HT-29 (cell line): ENCODE results near the gene MYOZ1. TPM values are rescaled to one million over a fixed set of nuclear protein-coding genes. Genes with fewer than 3 reads are reported as not detected.

Experiments used
- DNase-seq: peaks from one replicate; pipeline ENCODE4 v3.0.0-alpha.2; 2015; ENCODE audit warnings: low spot score
- total RNA-seq: library from RNA; depleted of rRNA; stranded (reverse); fragments of >200 nt; shearing (Covaris generic); gene quantifications from 2 replicates; pipeline ENCODE4 v1.2.3, GENCODE V29; 2014; rRNA removed

Gene MYOZ1
- total RNA-seq, 1 experiment from 2014 or later, result not detected

DNA sequence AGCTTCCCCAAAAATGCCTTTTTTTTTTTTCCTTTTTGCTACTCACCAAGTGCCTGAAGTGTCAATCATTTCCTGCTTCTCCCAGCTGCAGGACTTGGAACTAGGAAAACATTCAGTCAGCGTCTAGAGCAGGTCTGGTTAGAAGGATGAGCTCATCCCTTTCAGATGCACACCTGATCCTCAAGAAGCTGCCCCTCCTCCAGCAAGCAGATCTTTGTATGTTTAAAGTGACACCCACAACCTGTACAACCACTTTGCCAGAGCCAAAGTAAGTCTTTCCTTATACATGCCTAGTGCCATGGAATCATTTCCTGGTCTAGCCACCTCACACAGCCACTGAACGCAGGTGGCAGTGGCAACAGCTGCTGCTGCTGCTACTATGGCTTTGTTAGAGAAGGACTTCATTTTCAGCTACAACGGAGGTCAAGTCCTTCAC is 39.8 kb downstream of the MYOZ1 start:
- peak; percentile 95 for DNase-seq

- no peak for DNase-seq
Measured at GRCh38 chr10:73597346-73597745, 43.9 kb downstream of the MYOZ1 start.

DNA sequence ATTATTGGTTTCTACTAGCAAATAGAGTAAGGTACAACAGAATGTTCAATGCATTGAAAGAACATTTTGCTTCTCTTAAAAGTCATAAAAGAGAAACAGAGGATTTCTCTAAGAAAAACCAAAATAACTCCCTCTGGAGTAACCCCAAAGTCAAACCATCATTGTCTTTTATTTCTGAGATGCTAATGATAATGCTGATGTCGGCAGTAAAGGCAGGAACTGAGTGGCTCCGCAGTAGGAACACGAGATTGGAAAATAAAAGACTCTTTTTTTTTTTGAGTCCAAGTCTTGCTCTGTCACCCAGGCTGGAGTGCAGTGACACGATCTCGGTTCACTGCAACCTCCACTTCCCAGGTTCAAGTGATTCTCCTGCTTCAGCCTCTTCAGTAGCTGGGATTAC is 47.5 kb downstream of the MYOZ1 start:
- DNase-seq, result no peak

GRCh38 chr10:73593110-73593509 is 48.2 kb downstream of the MYOZ1 start:
- no peak for DNase-seq

- DNase-seq, result peak; percentile 90
Measured at GRCh38 chr10:73591935-73592699, 49.2 kb downstream of the MYOZ1 start.

GRCh38 chr10:73590881-73591799 is 50.1 kb downstream of the MYOZ1 start, which contains the start of gene USP54:
Gene USP54 (minus strand): TSS chr10:73591342. CDS start chr10:73575658, 15,684 bp downstream.
- DNase-seq, result peak; percentile 93

DNA sequence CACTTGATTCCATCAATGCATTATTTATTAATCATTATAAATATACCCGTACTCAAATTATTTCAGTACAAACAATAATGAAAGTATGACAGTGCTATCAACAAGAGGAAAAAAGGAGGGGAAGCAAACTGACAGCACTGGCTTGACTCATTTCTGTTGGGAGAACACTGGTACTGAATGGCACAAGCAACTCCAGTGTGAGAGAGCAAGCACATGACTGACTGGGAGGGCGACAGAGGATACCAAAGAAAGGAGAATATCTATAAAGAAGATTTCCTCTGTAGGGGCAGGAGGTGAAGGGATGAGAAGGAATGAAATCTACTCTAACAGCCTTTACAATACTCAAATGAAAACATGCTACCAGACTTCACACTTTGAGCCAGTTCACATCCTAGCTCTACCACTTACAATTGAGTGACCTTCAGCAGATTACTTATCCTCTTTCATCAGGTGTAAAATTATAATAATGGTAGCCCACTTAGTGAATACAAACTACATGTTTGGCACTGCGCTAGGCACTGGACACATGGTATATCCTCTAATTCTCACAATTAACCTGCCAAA is 51.6 kb downstream of the MYOZ1 start:
- DNase-seq, result peak; percentile 61

DNA sequence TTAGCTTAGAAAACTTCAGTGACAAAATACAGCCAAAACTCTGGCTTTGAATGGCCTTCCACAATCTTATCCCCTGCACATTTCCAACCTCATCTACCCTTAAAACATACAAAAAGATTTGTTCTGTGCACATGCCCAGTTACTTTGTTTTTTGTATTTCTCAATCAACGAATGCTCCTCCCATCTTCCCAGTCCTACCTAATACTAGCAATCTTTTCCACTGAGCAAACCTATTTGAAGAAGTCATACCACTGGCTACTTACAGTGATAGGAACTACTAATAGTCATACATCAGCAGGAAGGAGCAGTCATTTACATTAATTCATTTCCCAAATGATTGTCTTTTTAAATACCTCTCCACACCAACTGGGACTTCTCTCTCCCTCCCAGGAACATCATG is 52.6 kb downstream of the MYOZ1 start:
- peak; percentile 37 for DNase-seq

GRCh38 chr10:73586583-73586984 is 54.7 kb downstream of the MYOZ1 start:
- peak; percentile 81 for DNase-seq

GRCh38 chr10:73585327-73585726 is 55.9 kb downstream of the MYOZ1 start:
- no peak for DNase-seq

GRCh38 chr10:73584737-73585136 is 56.5 kb downstream of the MYOZ1 start:
- DNase-seq, result no peak

DNA sequence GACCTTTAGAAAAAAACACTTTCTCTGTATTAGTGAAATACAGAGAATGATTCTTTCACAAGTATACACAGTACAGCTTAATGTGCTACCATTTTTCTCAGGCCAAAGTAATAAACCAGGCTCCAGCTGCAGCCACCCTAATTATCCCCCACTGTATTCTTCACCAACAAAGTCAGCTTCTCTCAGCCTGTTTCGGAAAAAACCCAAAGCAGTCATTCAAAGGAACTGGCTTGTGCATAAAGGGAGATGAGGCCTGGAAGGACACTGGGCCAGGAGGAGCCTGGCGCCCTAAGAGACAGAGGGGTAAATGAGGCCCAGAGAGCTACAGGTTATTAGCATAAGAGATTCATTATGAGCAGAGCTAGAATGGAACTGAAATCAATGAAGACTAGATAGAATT is 59.4 kb downstream of the MYOZ1 start:
- DNase-seq, result no peak

Other genes with a start within 250 kb of the MYOZ1 start
- gene ANXA7, start 227.4 kb downstream of the MYOZ1 start, total RNA-seq, result 57.9 and 60.0 TPM in 2 replicates
- 0.64 and 1.1 TPM in 2 replicates for gene MSS51, start 207.9 kb downstream of the MYOZ1 start, total RNA-seq
- 4.9 and 7.1 TPM in 2 replicates for gene PPP3CB, start 145.4 kb downstream of the MYOZ1 start, total RNA-seq
- gene USP54, start 50.1 kb downstream of the MYOZ1 start, total RNA-seq, result 43.7 and 44.6 TPM in 2 replicates
- gene SYNPO2L, start 14.6 kb upstream of the MYOZ1 start, total RNA-seq, result not detected in 2 replicates
- 1.1 and 2.8 TPM in 2 replicates for gene AGAP5, start 56.6 kb upstream of the MYOZ1 start, total RNA-seq
- gene SEC24C, start 102.9 kb upstream of the MYOZ1 start, total RNA-seq, result 63.2 and 76.5 TPM in 2 replicates
- gene CHCHD1, start 140.6 kb upstream of the MYOZ1 start, total RNA-seq, result 57.6 and 65.8 TPM in 2 replicates
- gene ZSWIM8, start 144.1 kb upstream of the MYOZ1 start, total RNA-seq, result 32.9 and 40.0 TPM in 2 replicates
- gene NDST2, start 170.1 kb upstream of the MYOZ1 start, total RNA-seq, result 18.6 and 19.8 TPM in 2 replicates
- 44.2 and 48.3 TPM in 2 replicates for gene CAMK2G, start 233.1 kb upstream of the MYOZ1 start, total RNA-seq